Transverse colon (tissue), 4 donors: Measurements from ENCODE around the gene PIF1. TPM values are rescaled to one million over a fixed set of nuclear protein-coding genes. Genes with fewer than 3 reads are reported as not detected.
A peak's percentile ranks its signal among the peaks of the same experiment; 100 is the strongest.

Experiments
- DNase-seq: peaks from one replicate; pipeline ENCODE4 v3.0.0-alpha.2; 2019
- H3K27ac ChIP-seq, 4 donors: fragments of 200-600 bp; sonication (generic); 2 replicates each; pipeline ENCODE4 v1.5.1; 2016 to 2018; ENCODE audit warnings: inconsistent platforms in 4 of 4
- H3K27me3 ChIP-seq: fragments of 200-600 bp; sonication (generic); 2 replicates; pipeline ENCODE4 v1.5.1; 2017; ENCODE audit warnings: inconsistent platforms
- H3K36me3 ChIP-seq, 4 donors: fragments of 200-600 bp; sonication (generic); 2 replicates each; pipeline ENCODE4 v1.5.1; 2017 to 2019; ENCODE audit warnings: inconsistent platforms in 4 of 4
- H3K4me1 ChIP-seq, 4 donors: fragments of 200-600 bp; sonication (generic); 2 replicates each; pipeline ENCODE4 v1.5.1; 2017 to 2020; ENCODE audit warnings: inconsistent platforms in 4 of 4
- H3K4me3 ChIP-seq, 4 donors: fragments of 200-600 bp; sonication (generic); 1 replicate in 1 of 4; 2 replicates in 3 of 4; pipeline versions ENCODE4 v1.5.1 to v1.6.1; 2017 to 2019; ENCODE audit warnings: inconsistent platforms in 4 of 4
- H3K9me3 ChIP-seq, 2 donors: fragments of 200-600 bp; sonication (generic); 2 replicates each; pipeline ENCODE4 v1.5.1; 2017 to 2019; ENCODE audit warnings: inconsistent platforms in 2 of 2
- CTCF ChIP-seq, 5 experiments: fragments of 200-600 bp in 3 of 5; fragments of 450-650 bp in 2 of 5; sonication (generic) in 3 of 5; IDR thresholded peaks; 1 replicate in 2 of 5; 2 replicates in 3 of 5; pipeline ENCODE4 v1.5.1; 2016 to 2017; ENCODE audit warnings: antibody characterized with exemption in 5 of 5, inconsistent platforms in 3 of 5, mild to moderate bottlenecking in 2 of 5, moderate library complexity in 1 of 5
- EP300 ChIP-seq: sonication (generic); formaldehyde crosslinking; IDR thresholded peaks from one replicate; pipeline ENCODE4 v1.6.1; 2017; ENCODE audit warnings: antibody characterized with exemption, low read depth
- POLR2A ChIP-seq: fragments of 450-650 bp; IDR thresholded peaks from one replicate; pipeline ENCODE4 v1.6.1; 2016; ENCODE audit warnings: antibody characterized with exemption, mild to moderate bottlenecking, moderate library complexity
- POLR2AphosphoS5 ChIP-seq, 3 donors: sonication (generic); formaldehyde crosslinking; IDR thresholded peaks; one replicate each; pipeline ENCODE4 v1.6.1; 2016; ENCODE audit warnings: antibody characterized with exemption in 3 of 3
- WGBS, 2 donors: methylation state at CpG; one replicate each; pipeline ENCODE4 v1.1.5; 2018; ENCODE audit warnings: low coverage in 1 of 2; 5-methylcytosine and 5-hydroxymethylcytosine counted together
- in situ Hi-C, 4 donors: fragments of 200-750 bp; cut with MboI; loops; one replicate each; pipeline versions ENCODE4 v1.15.0 to v1.15.1; 2017; ENCODE audit warnings: low sequenced_read_pairs in 3 of 4, low pct_ligation_motif_present in 1 of 4, low pct_unique_long_range_greater_than_20kb in 1 of 4
- intact Hi-C: fragments of 100-400 bp; cut with DNase I; formaldehyde crosslinking; loops from one replicate; pipeline ENCODE4 v1.15.1; 2023; ENCODE audit warnings: low total_unique reads
- total RNA-seq, 4 donors: library from RNA; depleted of rRNA; stranded (reverse); fragments of >200 nt; gene quantifications; one replicate each; pipeline ENCODE4 v1.1.0, GENCODE V29; 2016

Gene PIF1
- total RNA-seq, 4 donors from 2014 or later = 1.1 to 49.8 (median 2.3) TPM

GRCh38 chr15:64851503-64851840 is 26.0 kb upstream of the PIF1 start:
- Histone ChIP-seq H3K9me3 (no peaks in the 10 kb centered on the region), H3K27ac (peak overlapping the region; percentile 75 to 85 (median 82)), H3K4me1 (peaks cover 36 to 71% (median 56%) of the 10 kb centered on the region in 4 donors), H3K36me3 (no peaks in the 10 kb centered on the region), H3K4me3 (no peak overlapping the region), H3K27me3 (no peaks in the 10 kb centered on the region)
- 20 to 64% methylated on average over 2 to 6 of the region's 6 CpGs for WGBS, 2 donors
- TF ChIP-seq POLR2AphosphoS5 (IDR thresholded peaks at IDR 0.05) (peak in 2 of 3 donors; percentile 35 to 48), CTCF (IDR thresholded peaks at IDR 0.05) (no peak)
- peak; percentile 35 for DNase-seq
- in situ Hi-C loops = no loop called here
- intact Hi-C loops = no loop called here

- 77 to 100% methylated on average over 1 to 4 of the region's 4 CpGs for WGBS, 2 donors
- no peak for TF ChIP-seq CTCF (IDR thresholded peaks at IDR 0.05)
- TF ChIP-seq POLR2A = no peak
- TF ChIP-seq EP300 = no peak
- TF ChIP-seq POLR2AphosphoS5 (IDR thresholded peaks at IDR 0.05) = no peak
- H3K4me1 ChIP-seq = peaks cover 31 to 71% (median 54%) of the 10 kb centered on the region in 4 donors
- no peak overlapping the region for H3K4me3 ChIP-seq
- H3K27me3 ChIP-seq = no peaks in the 10 kb centered on the region
- intact Hi-C loops = no loop called here
- H3K36me3 ChIP-seq = no peaks in the 10 kb centered on the region
- in situ Hi-C loops = no loop called here
- no peaks in the 10 kb centered on the region for H3K9me3 ChIP-seq
- H3K27ac ChIP-seq = peak overlapping the region; percentile 75 to 85 (median 82)
- no peak for DNase-seq
Observed at GRCh38 chr15:64850778-64851502, 25.5 kb upstream of the PIF1 start.

- peaks cover 18 to 71% (median 44%) of the 10 kb centered on the region in 4 donors for H3K4me1 ChIP-seq
- no peaks in the 10 kb centered on the region for H3K27me3 ChIP-seq
- in situ Hi-C loops = loop anchor here in 1 of 4 donors (10.0 kb wide), 1 partner anchor 47 kb away; no protein-coding TSS in a partner anchor
- TF ChIP-seq POLR2A (no peak), EP300 (no peak), CTCF (IDR thresholded peaks at IDR 0.05) (no peak), POLR2AphosphoS5 (IDR thresholded peaks at IDR 0.05) (no peak)
- H3K4me3 ChIP-seq = no peak overlapping the region
- no peak for DNase-seq
- intact Hi-C loops = no loop called here
- no peaks in the 10 kb centered on the region for H3K9me3 ChIP-seq
- 72 to 88% methylated on average over 4 to 8 of the region's 8 CpGs for WGBS, 2 donors
- no peaks in the 10 kb centered on the region for H3K36me3 ChIP-seq
- peak overlapping the region in 3 of 4 donors; percentile 14 to 96 (median 94) for H3K27ac ChIP-seq
Observed at GRCh38 chr15:64847876-64848716, 22.6 kb upstream of the PIF1 start.

- intact Hi-C loops (no loop called here), in situ Hi-C loops (loop anchor here in 1 of 4 donors (10.0 kb wide), 1 partner anchor 47 kb away; no protein-coding TSS in a partner anchor)
- TF ChIP-seq POLR2AphosphoS5 (IDR thresholded peaks at IDR 0.05) = no peak
- TF ChIP-seq EP300 = no peak
- no peak for TF ChIP-seq CTCF (IDR thresholded peaks at IDR 0.05)
- TF ChIP-seq POLR2A = no peak
- peaks cover 18 to 71% (median 46%) of the 10 kb centered on the region in 4 donors for H3K4me1 ChIP-seq
- H3K27me3 ChIP-seq = no peaks in the 10 kb centered on the region
- 70% methylated on average over 3 of the region's 3 CpGs; no CpG with 5 or more reads in 1 of the 2 donors for WGBS, 2 donors
- H3K9me3 ChIP-seq = no peaks in the 10 kb centered on the region
- H3K27ac ChIP-seq = peak overlapping the region in 3 of 4 donors; percentile 14 to 96 (median 94)
- H3K36me3 ChIP-seq = no peaks in the 10 kb centered on the region
- H3K4me3 ChIP-seq = no peak overlapping the region
- DNase-seq = no peak
Observed at GRCh38 chr15:64847448-64847847, 22.0 kb upstream of the PIF1 start.
